Pulmonary artery endothelial cell (primary cell): ENCODE data around the gene FCGBP. TPM values are rescaled to one million over a fixed set of nuclear protein-coding genes. Genes with fewer than 3 reads are reported as not detected.
"Not testable (repeated sequence)": the region's sequence is repeated elsewhere in the genome, so short reads cannot be mapped to it uniquely, and the experiment has no call there.

Experiments
- DNase-seq: peaks from one replicate; pipeline ENCODE4 v3.0.0-alpha.2; 2011; ENCODE audit warnings: low read depth, low spot score
- total RNA-seq: library from RNA; depleted of rRNA; stranded (reverse); fragments of >200 nt; gene quantifications from 2 replicates; pipeline ENCODE4 v1.2.3, GENCODE V29; 2014

The FCGBP gene
- total RNA-seq, 1 donor from 2014 or later, result under 0.01 TPM

- no peak for DNase-seq
These were observed 43.5 kb downstream of the FCGBP start for GRCh38 chr19:39890755-39891551.

- DNase-seq, result not testable (repeated sequence)
These were observed 44.3 kb downstream of the FCGBP start for GRCh38 chr19:39889872-39890754.

- not testable (repeated sequence) for DNase-seq
These were observed 46.9 kb downstream of the FCGBP start for GRCh38 chr19:39887456-39887951.

GRCh38 chr19:39885821-39886554 lies 48.4 kb downstream of the FCGBP start:
- not testable (repeated sequence) for DNase-seq

- DNase-seq, result not testable (repeated sequence)
These were observed 49.7 kb downstream of the FCGBP start for GRCh38 chr19:39884721-39885120.

Other genes with a start within 250 kb of the FCGBP start
- gene LGALS14, start 230.2 kb downstream of the FCGBP start, total RNA-seq, result not detected in 2 replicates
- not detected in 2 replicates for gene CLC, start 196.6 kb downstream of the FCGBP start, total RNA-seq
- gene LEUTX, start 155.8 kb downstream of the FCGBP start, total RNA-seq, result not detected in 2 replicates
- gene DYRK1B, start 100.5 kb downstream of the FCGBP start, total RNA-seq, result 9.2 and 12.4 TPM in 2 replicates
- 278 and 378 TPM in 2 replicates for gene FBL, start 88.3 kb downstream of the FCGBP start, total RNA-seq
- 129 and 161 TPM in 2 replicates for gene PSMC4, start 36.5 kb upstream of the FCGBP start, total RNA-seq
- 2.0 and 6.5 TPM in 2 replicates for gene ZNF546, start 62.4 kb upstream of the FCGBP start, total RNA-seq
- gene ZNF780B, start 121.6 kb upstream of the FCGBP start, total RNA-seq, result 6.5 and 9.8 TPM in 2 replicates
- gene ZNF780A, start 156.3 kb upstream of the FCGBP start, total RNA-seq, result 10.2 and 17.5 TPM in 2 replicates